GM19043 (cell line): ENCODE measurements around the gene SLC6A17.

Experiments
- ATAC-seq: cut with Tn5 transposase; IDR thresholded peaks from one replicate; pipeline ENCODE4 v1.9.1; 2021; ENCODE audit warnings: low read depth; ENCODE audit not compliant: unreplicated experiment

The SLC6A17 gene

GRCh38 chr1:110235834-110236682 is 85.8 kb downstream of the SLC6A17 start:
- ATAC-seq: no peak

GRCh38 chr1:110237386-110238152 is 87.3 kb downstream of the SLC6A17 start:
- ATAC-seq: no peak

- no peak for ATAC-seq
Measured at GRCh38 chr1:110239441-110240430, 89.4 kb downstream of the SLC6A17 start.

DNA sequence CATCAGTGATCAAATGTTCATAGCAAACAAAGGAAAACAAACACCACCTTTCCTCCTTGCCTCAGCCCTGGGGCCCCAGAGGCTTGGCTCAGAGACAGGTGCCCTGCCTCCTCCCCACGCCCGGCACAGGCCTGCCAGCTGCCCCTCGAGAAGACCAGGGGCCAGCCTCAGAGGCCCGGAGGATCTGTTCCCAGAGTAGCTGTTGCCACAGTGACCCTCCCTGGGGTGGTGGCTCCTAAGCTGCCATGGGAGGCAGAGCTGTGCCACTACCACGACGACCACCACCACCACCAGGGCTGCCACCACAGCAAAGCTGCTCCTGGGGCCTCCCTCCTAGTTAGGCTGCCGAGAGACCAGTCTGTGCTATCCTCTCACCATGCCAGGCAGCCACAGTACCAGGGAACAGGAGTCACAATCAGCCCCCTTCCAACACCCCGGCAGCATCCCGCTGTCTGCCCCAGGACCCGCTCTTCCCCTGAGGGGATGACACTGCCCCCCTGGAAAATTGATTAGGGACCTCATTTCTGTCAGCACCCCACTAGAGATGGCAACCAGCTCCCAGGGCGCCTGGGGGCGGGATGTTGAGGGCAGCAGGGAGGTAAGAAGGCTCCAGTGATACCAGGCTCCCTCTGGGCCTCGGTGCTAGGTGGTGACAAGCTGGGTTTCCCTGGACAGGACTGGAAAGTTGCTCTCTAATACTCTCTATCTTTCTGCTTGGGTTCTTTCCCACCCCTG is 90.3 kb downstream of the SLC6A17 start:
- no peak for ATAC-seq

GRCh38 chr1:110241516-110241915 is 91.2 kb downstream of the SLC6A17 start:
- no peak for ATAC-seq

DNA sequence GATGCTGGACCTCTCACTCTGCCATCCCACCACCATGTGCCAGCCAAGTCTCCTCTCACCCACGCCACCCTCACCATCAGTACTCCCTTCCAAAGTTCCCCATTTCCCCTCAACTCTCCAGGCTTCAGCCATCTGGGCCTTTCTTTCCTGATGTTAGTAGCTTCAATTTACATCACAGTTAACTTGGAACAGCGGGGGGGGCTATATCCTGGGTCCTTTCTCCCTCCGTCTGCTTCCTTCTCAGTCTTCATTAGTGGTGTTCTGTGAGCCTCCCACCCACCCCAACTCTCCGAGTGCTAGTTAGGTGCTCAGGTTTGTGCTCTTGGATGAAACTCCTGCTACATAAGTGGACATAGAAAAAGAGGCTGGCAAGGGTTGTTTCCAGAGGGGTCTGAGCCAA is 91.8 kb downstream of the SLC6A17 start:
- no peak for ATAC-seq

GRCh38 chr1:110242731-110243130 is 92.4 kb downstream of the SLC6A17 start:
- no peak for ATAC-seq

DNA sequence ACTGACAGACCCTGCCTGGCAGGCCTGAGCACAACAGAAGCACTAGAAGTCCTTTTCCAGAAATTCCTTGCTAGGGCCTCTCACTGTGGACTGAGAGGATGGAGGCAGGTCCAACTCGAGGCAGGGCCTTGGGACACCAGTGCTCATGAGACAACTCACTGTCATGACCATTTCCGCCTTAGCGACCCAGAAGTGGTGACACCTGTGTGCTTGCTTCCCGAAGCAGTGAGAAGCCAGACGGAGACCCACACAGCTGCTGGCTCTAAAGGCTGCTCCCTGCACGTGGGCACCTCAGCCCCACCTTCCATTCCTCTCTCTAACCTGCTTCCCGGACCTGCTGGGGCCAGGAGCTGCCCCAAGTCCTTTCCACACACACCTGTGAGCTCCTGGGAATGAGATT is 92.9 kb downstream of the SLC6A17 start:
- no peak for ATAC-seq

GRCh38 chr1:110243574-110243973 is 93.3 kb downstream of the SLC6A17 start:
- no peak for ATAC-seq

DNA sequence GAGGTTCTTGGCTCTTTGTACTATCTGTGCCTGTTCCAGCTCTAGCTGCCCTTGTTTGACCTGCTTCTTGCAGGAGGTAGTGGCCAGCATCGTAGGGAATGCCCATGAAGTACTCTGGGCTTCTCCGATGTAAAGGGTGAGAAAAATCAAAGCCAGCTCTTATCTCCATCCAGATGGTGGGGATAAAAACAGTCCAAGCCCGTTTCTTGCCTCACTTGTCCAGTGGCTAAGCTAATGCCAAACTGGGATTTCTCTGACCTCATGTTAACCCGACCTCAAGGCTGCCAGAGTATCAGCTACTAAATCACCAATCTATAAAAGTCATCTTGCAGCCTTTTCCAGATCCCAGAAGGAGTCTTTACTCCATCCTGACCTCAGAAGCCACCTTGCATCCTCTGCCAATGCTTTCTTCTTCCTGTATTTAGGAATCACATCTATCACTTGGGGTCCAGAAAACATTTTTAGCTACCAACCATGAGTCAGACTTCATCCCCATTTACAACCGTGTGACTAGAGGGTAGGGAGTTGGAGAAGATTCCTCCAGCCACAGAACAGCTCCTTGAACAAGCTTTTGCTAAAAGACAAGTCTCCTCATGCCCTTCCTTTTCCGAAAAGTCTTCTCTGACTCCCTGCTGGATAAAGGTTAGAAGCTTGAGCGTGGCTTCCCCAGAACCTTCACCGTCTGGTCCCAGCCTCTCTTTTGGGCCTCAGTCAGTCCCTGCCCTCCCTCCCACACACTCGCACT is 95.8 kb downstream of the SLC6A17 start:
- no peak for ATAC-seq

- no peak for ATAC-seq
Measured at GRCh38 chr1:110248746-110249145, 98.5 kb downstream of the SLC6A17 start.

GRCh38 chr1:110249256-110249655 is 99.0 kb downstream of the SLC6A17 start:
- no peak for ATAC-seq

- no peak for ATAC-seq
Measured at GRCh38 chr1:110250008-110250407, 99.7 kb downstream of the SLC6A17 start.

- no peak for ATAC-seq
Measured at GRCh38 chr1:110250749-110251148, 100.5 kb downstream of the SLC6A17 start.
